Esophagus squamous epithelium (tissue), 5 donors: ENCODE data around the gene CDH19. TPM values are rescaled to one million over a fixed set of nuclear protein-coding genes. Genes with fewer than 3 reads are reported as not detected.
"Not testable (repeated sequence)": the region's sequence is repeated elsewhere in the genome, so short reads cannot be mapped to it uniquely, and the experiment has no call there.

Source experiments
- DNase-seq: peaks from one replicate; lab custom pipeline; 2025; lab: John Stamatoyannopoulos, UW
- H3K27ac ChIP-seq, 4 donors: fragments of 200-600 bp; sonication (generic); one replicate each; pipeline ENCODE4 v1.5.1; 2016 to 2019; ENCODE audit warnings: mild to moderate bottlenecking in 1 of 4
- H3K27me3 ChIP-seq, 4 donors: fragments of 200-600 bp; sonication (generic); 1 replicate in 3 of 4; 2 replicates in 1 of 4; pipeline versions ENCODE4 v1.5.1 to v1.6.0; 2017 to 2021; ENCODE audit warnings: antibody characterized with exemption in 1 of 4
- H3K36me3 ChIP-seq, 3 donors: fragments of 200-600 bp; sonication (generic); one replicate each; pipeline ENCODE4 v1.5.1; 2016 to 2019
- H3K4me1 ChIP-seq, 3 donors: fragments of 200-600 bp; sonication (generic); one replicate each; pipeline ENCODE4 v1.5.1; 2017 to 2019
- H3K4me3 ChIP-seq, 4 donors: fragments of 200-600 bp; sonication (generic); 1 replicate in 3 of 4; 2 replicates in 1 of 4; pipeline ENCODE4 v1.5.1; 2016 to 2019; ENCODE audit warnings: mild to moderate bottlenecking in 2 of 4, moderate library complexity in 1 of 4
- H3K9me3 ChIP-seq, 3 donors: fragments of 200-600 bp; sonication (generic); one replicate each; pipeline ENCODE4 v1.5.1; 2016 to 2019
- POLR2A ChIP-seq, 4 donors: fragments of 450-650 bp; IDR thresholded peaks; one replicate each; pipeline ENCODE4 v1.6.1; 2017; ENCODE audit warnings: antibody characterized with exemption in 4 of 4, mild to moderate bottlenecking in 4 of 4, moderate library complexity in 3 of 4
- WGBS, 2 donors: methylation state at CpG; one replicate each; pipeline ENCODE4 v1.1.5; 2018; 5-methylcytosine and 5-hydroxymethylcytosine counted together
- intact Hi-C: fragments of 100-400 bp; cut with DNase I; formaldehyde crosslinking; loops from one replicate; pipeline ENCODE4 v1.15.0; 2022
- total RNA-seq, 4 donors: library from RNA; depleted of rRNA; stranded (reverse); fragments of >200 nt; gene quantifications; one replicate each; pipeline ENCODE4 v1.1.0, GENCODE V29; 2016
- TF ChIP-seq, protein P1 (sequence below), 6 experiments: fragments of 450-650 bp in 4 of 6; fragments of 200-600 bp in 2 of 6; sonication (generic) in 2 of 6; IDR thresholded peaks; one replicate each; pipeline ENCODE4 v1.5.1; 2016 to 2019; ENCODE audit warnings: antibody characterized with exemption in 6 of 6, mild to moderate bottlenecking in 4 of 6, moderate library complexity in 4 of 6
- donor health status: DM: yes; HTN: yes; CAD: no.

CDH19 gene
- total RNA-seq, 4 donors from 2014 or later: 0.38 to 3.6 (median 1.9) TPM

DNA sequence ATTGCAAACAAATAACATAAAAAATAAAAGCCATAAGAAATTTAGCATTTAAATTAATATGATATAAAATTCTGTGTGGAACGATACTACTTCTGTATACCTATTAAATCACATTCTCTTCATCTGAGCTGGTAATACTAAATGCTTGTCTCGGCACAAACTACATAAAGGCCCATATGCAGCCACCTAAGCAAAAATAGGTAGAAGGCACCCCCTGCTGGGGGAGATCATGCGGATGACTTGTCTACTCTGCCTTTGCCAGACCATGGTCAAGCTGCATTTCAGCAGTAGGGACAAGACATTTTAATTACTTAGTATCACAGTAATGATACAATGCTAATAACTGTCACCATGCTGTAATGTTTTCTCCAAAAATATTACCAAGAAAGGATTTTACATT lies 108.0 kb downstream of the CDH19 start:
- no peak overlapping the region for H3K27ac ChIP-seq
- no peak overlapping the region for H3K4me3 ChIP-seq
- H3K36me3 ChIP-seq: no peaks in the 10 kb centered on the region
- no peaks in the 10 kb centered on the region for H3K9me3 ChIP-seq
- 38 to 51% methylated on average over 3 of the region's 3 CpGs for WGBS, 2 donors
- DNase-seq: no peak
- intact Hi-C loops: no loop called here
- no peaks in the 10 kb centered on the region for H3K27me3 ChIP-seq
- no peaks in the 10 kb centered on the region for H3K4me1 ChIP-seq
- TF ChIP-seq, protein P1, sequence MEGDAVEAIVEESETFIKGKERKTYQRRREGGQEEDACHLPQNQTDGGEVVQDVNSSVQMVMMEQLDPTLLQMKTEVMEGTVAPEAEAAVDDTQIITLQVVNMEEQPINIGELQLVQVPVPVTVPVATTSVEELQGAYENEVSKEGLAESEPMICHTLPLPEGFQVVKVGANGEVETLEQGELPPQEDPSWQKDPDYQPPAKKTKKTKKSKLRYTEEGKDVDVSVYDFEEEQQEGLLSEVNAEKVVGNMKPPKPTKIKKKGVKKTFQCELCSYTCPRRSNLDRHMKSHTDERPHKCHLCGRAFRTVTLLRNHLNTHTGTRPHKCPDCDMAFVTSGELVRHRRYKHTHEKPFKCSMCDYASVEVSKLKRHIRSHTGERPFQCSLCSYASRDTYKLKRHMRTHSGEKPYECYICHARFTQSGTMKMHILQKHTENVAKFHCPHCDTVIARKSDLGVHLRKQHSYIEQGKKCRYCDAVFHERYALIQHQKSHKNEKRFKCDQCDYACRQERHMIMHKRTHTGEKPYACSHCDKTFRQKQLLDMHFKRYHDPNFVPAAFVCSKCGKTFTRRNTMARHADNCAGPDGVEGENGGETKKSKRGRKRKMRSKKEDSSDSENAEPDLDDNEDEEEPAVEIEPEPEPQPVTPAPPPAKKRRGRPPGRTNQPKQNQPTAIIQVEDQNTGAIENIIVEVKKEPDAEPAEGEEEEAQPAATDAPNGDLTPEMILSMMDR (IDR thresholded peaks at IDR 0.05): no peak
- no peak for TF ChIP-seq POLR2A (IDR thresholded peaks at IDR 0.05)

GRCh38 chr18:66473882-66474281 lies 130.0 kb downstream of the CDH19 start:
- H3K36me3 ChIP-seq: no peaks in the 10 kb centered on the region
- H3K27me3 ChIP-seq: no peaks in the 10 kb centered on the region
- peaks cover 0 to 3% (median 0%) of the 10 kb centered on the region in 3 donors for H3K9me3 ChIP-seq
- no peak for DNase-seq
- intact Hi-C loops: no loop called here
- H3K27ac ChIP-seq: no peak overlapping the region
- TF ChIP-seq, protein P1 (IDR thresholded peaks at IDR 0.05): no peak
- no peak for TF ChIP-seq POLR2A (IDR thresholded peaks at IDR 0.05)
- WGBS, 2 donors: 58 to 59% methylated on average over 3 of the region's 3 CpGs
- H3K4me3 ChIP-seq: no peak overlapping the region
- H3K4me1 ChIP-seq: no peaks in the 10 kb centered on the region

GRCh38 chr18:66466184-66466583 lies 137.7 kb downstream of the CDH19 start:
- H3K27ac ChIP-seq, H3K36me3 ChIP-seq, intact Hi-C loops, H3K27me3 ChIP-seq, H3K9me3 ChIP-seq, H3K4me3 ChIP-seq, H3K4me1 ChIP-seq, DNase-seq: not testable (repeated sequence)
- WGBS, 2 donors: 69 to 75% methylated on average over 5 of the region's 5 CpGs

DNA sequence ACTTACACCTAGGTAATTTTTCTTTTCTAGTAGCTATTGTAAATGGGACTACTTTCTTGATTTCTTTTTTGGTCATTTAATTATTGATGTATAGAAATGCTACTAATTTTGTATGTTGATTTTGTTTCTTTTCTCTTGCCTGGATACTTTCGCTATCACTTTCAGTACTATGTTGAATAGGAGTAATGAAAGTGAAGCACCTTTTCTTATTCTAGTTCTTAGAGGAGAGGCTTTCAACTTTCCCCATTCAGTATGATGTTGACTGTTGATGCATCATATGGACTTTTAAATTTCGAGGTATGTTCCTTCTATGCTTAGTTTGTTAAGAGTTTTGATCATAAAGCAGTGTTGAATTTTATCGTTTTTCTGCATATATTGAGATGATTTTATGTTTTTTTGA lies 142.5 kb downstream of the CDH19 start:
- Histone ChIP-seq H3K4me1 (no peaks in the 10 kb centered on the region), H3K27me3 (no peaks in the 10 kb centered on the region), H3K9me3 (peaks cover 0 to 8% (median 0%) of the 10 kb centered on the region in 3 donors), H3K36me3 (no peaks in the 10 kb centered on the region), H3K4me3 (no peak overlapping the region), H3K27ac (no peak overlapping the region)
- 45 to 65% methylated on average over 3 of the region's 3 CpGs for WGBS, 2 donors
- intact Hi-C loops: no loop called here
- no peak for TF ChIP-seq POLR2A (IDR thresholded peaks at IDR 0.05)
- TF ChIP-seq, protein P1 (IDR thresholded peaks at IDR 0.05): no peak
- no peak for DNase-seq

GRCh38 chr18:66457245-66457644 lies 146.6 kb downstream of the CDH19 start:
- intact Hi-C loops: no loop called here

More at GRCh38 chr18:66457245-66457644, 146.6 kb downstream of the CDH19 start:
- Histone ChIP-seq H3K4me1 (no peaks in the 10 kb centered on the region), H3K4me3 (no peak overlapping the region), H3K36me3 (no peaks in the 10 kb centered on the region), H3K27ac (no peak overlapping the region), H3K27me3 (no peaks in the 10 kb centered on the region), H3K9me3 (peaks cover 0 to 8% (median 0%) of the 10 kb centered on the region in 3 donors)
- DNase-seq: no peak
- TF ChIP-seq POLR2A (IDR thresholded peaks at IDR 0.05): no peak
- TF ChIP-seq, protein P1 (IDR thresholded peaks at IDR 0.05): no peak
- 25 to 58% methylated on average over 1 of the region's 1 CpG for WGBS, 2 donors
